HG02973 (cell line): ENCODE data around the gene MT1M.
"Not testable (repeated sequence)": the region's sequence is repeated elsewhere in the genome, so short reads cannot be mapped to it uniquely, and the experiment has no call there.

ENCODE experiments used
- ATAC-seq: cut with Tn5 transposase; IDR thresholded peaks from one replicate; pipeline ENCODE4 v1.9.1; 2021; ENCODE audit warnings: moderate library complexity; ENCODE audit not compliant: unreplicated experiment

The MT1M gene

GRCh38 chr16:56671691-56672090 is 39.2 kb downstream of the MT1M start:
- ATAC-seq = not testable (repeated sequence)

GRCh38 chr16:56672171-56672570 is 39.7 kb downstream of the MT1M start:
- ATAC-seq = not testable (repeated sequence)

GRCh38 chr16:56672761-56673536 is 40.5 kb downstream of the MT1M start:
- ATAC-seq = no peak

GRCh38 chr16:56673921-56674320 is 41.5 kb downstream of the MT1M start:
- no peak for ATAC-seq

- not testable (repeated sequence) for ATAC-seq
Measured at GRCh38 chr16:56674570-56674969, 42.1 kb downstream of the MT1M start.

- no peak for ATAC-seq
Measured at GRCh38 chr16:56675685-56676210, 43.3 kb downstream of the MT1M start.

GRCh38 chr16:56677474-56677873 is 45.0 kb downstream of the MT1M start:
- no peak for ATAC-seq

- no peak for ATAC-seq
Measured at GRCh38 chr16:56679078-56679730, 46.7 kb downstream of the MT1M start.

GRCh38 chr16:56679818-56680217 is 47.4 kb downstream of the MT1M start:
- ATAC-seq = no peak

GRCh38 chr16:56681939-56682702 is 49.7 kb downstream of the MT1M start, which contains the start of gene MT1X:
Gene MT1X (plus strand): TSS chr16:56682470. CDS start chr16:56682541, 71 bp downstream.
- peak; percentile 96 for ATAC-seq

GRCh38 chr16:56682703-56683397 is 50.4 kb downstream of the MT1M start:
- ATAC-seq = no peak
